Keratinocyte (primary cell): ENCODE measurements around the gene ERVMER34-1.

Experiments
- CTCF ChIP-seq, 3 experiments: IDR thresholded peaks in 1 of 3; conservative IDR thresholded peaks in 1 of 3; optimal IDR thresholded peaks in 1 of 3; 2 replicates in 2 of 3; 3 replicates in 1 of 3; pipeline versions ENCODE3 to v1.5.1; 2011; ENCODE audit warnings: low read length in 3 of 3, mild to moderate bottlenecking in 3 of 3, moderate library complexity in 2 of 3, control low read depth in 1 of 3, inconsistent platforms in 1 of 3; ENCODE audit not compliant: insufficient read depth in 2 of 3; ENCODE audit errors: extremely low read depth in 1 of 3
- EZH2 ChIP-seq: IDR thresholded peaks from one replicate; pipeline ENCODE4 v1.6.1; 2012; ENCODE audit warnings: inconsistent platforms, mild to moderate bottlenecking, low read length, moderate library complexity

GRCh38 chr4:52751487-52751911 is 274 bp upstream of the ERVMER34-1 start:
- TF ChIP-seq CTCF (optimal IDR thresholded peaks at IDR 0.05 in 1 of 3, IDR thresholded peaks at IDR 0.05 in 1 of 3, conservative IDR thresholded peaks at IDR 0.05 in 1 of 3; ENCODE audit: extremely low read depth in 1 of 3, insufficient read depth in 2 of 3, low read length in 3 of 3), result no peak
- no peak for TF ChIP-seq EZH2
